Prostate gland (tissue), 2 donors: ENCODE measurements around the gene FARS2. TPM values are rescaled to one million over a fixed set of nuclear protein-coding genes. Genes with fewer than 3 reads are reported as not detected.

ENCODE experiments used
- DNase-seq: peaks from one replicate; pipeline ENCODE4 v3.0.0-alpha.2; 2019; ENCODE audit warnings: low spot score
- H3K27ac ChIP-seq, 2 donors: fragments of 200-600 bp; sonication (generic); 2 replicates each; pipeline ENCODE4 v1.5.1; 2017 to 2019
- H3K27me3 ChIP-seq: fragments of 200-600 bp; sonication (generic); replicated peaks from 2 replicates; pipeline ENCODE4 v1.5.1; 2019; ENCODE audit not compliant: insufficient read depth
- H3K36me3 ChIP-seq, 2 donors: fragments of 200-600 bp; sonication (generic); 1 replicate in 1 of 2; 2 replicates in 1 of 2; pipeline versions ENCODE4 v1.5.1 to v1.8.1; 2017 to 2019
- H3K4me1 ChIP-seq: fragments of 200-600 bp; sonication (generic); replicated peaks from 2 replicates; pipeline ENCODE4 v1.5.1; 2019
- H3K4me3 ChIP-seq, 2 donors: fragments of 200-600 bp; sonication (generic); 2 replicates each; pipeline ENCODE4 v1.5.1; 2017 to 2019
- H3K9me3 ChIP-seq: fragments of 200-600 bp; sonication (generic); 2 replicates; pipeline ENCODE4 v1.5.1; 2017
- CTCF ChIP-seq, 4 experiments: fragments of 200-600 bp in 2 of 4; fragments of 450-650 bp in 2 of 4; sonication (generic) in 2 of 4; IDR thresholded peaks; 1 replicate in 3 of 4; 2 replicates in 1 of 4; pipeline ENCODE4 v1.5.1; 2016 to 2019; ENCODE audit warnings: antibody characterized with exemption in 4 of 4, mild to moderate bottlenecking in 2 of 4, moderate library complexity in 2 of 4
- POLR2A ChIP-seq: fragments of 450-650 bp; IDR thresholded peaks from one replicate; pipeline ENCODE4 v1.6.1; 2016; ENCODE audit warnings: antibody characterized with exemption, mild to moderate bottlenecking
- POLR2AphosphoS5 ChIP-seq: sonication (generic); formaldehyde crosslinking; IDR thresholded peaks from one replicate; pipeline ENCODE4 v1.6.1; 2017; ENCODE audit warnings: antibody characterized with exemption
- WGBS: methylation state at CpG from one replicate; pipeline ENCODE4 v1.1.5; 2018; 5-methylcytosine and 5-hydroxymethylcytosine counted together
- intact Hi-C: fragments of 100-400 bp; cut with DNase I; formaldehyde crosslinking; loops from one replicate; pipeline ENCODE4 v1.14.2; 2022
- total RNA-seq, 2 donors: library from RNA; depleted of rRNA; stranded (reverse); fragments of >200 nt; gene quantifications; one replicate each; pipeline ENCODE4 v1.1.0, GENCODE V29; 2016

The FARS2 gene
- total RNA-seq, 2 donors from 2014 or later: 11.6 to 19.5 TPM

DNA sequence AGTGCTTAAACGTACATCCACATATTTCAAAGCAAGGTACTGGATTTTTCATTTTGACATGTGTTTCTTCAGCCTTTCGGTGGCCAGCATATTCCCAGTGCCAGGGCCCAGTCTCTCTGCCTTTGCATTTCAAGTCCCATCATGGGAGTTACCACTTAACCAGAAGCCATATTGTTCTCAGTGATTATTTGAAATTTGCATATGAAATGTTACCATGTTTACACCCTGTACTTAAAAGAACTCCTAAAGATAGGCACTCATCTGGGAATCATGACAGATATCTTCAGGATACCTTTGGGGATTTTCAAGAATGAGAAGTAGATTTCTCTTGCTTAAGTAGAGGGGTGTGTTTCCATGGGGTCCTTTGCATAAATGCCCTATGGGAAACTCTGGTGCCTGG lies 377.9 kb downstream of the FARS2 start:
- no peaks in the 10 kb centered on the region for H3K4me1 ChIP-seq
- WGBS: 92% methylated on average over 2 of the region's 2 CpGs
- H3K27me3 ChIP-seq: no peaks in the 10 kb centered on the region
- H3K27ac ChIP-seq: no peak overlapping the region
- no peak for DNase-seq
- intact Hi-C loops: no loop called here
- TF ChIP-seq POLR2AphosphoS5: no peak
- TF ChIP-seq CTCF (IDR thresholded peaks at IDR 0.05): no peak
- no peak for TF ChIP-seq POLR2A
- H3K4me3 ChIP-seq: no peak overlapping the region
- no peaks in the 10 kb centered on the region for H3K36me3 ChIP-seq
- no peaks in the 10 kb centered on the region for H3K9me3 ChIP-seq

- no peak overlapping the region for H3K27ac ChIP-seq
- H3K9me3 ChIP-seq: no peaks in the 10 kb centered on the region
- DNase-seq: no peak
- no peaks in the 10 kb centered on the region for H3K36me3 ChIP-seq
- TF ChIP-seq CTCF (IDR thresholded peaks at IDR 0.05): no peak
- no peak for TF ChIP-seq POLR2AphosphoS5
- no peak for TF ChIP-seq POLR2A
- no peaks in the 10 kb centered on the region for H3K4me1 ChIP-seq
- 97% methylated on average over 4 of the region's 4 CpGs for WGBS
- H3K27me3 ChIP-seq: no peaks in the 10 kb centered on the region
- H3K4me3 ChIP-seq: no peak overlapping the region
- intact Hi-C loops: no loop called here
These were observed 379.3 kb downstream of the FARS2 start for GRCh38 chr6:5640614-5641013.

- TF ChIP-seq POLR2A (no peak), POLR2AphosphoS5 (no peak), CTCF (IDR thresholded peaks at IDR 0.05) (no peak)
- Histone ChIP-seq H3K27ac (no peak overlapping the region), H3K4me3 (no peak overlapping the region), H3K27me3 (no peaks in the 10 kb centered on the region), H3K9me3 (no peaks in the 10 kb centered on the region), H3K36me3 (no peaks in the 10 kb centered on the region), H3K4me1 (no peaks in the 10 kb centered on the region)
- intact Hi-C loops: no loop called here
- DNase-seq: no peak
- WGBS: 88% methylated on average over 4 of the region's 4 CpGs
These were observed 383.3 kb downstream of the FARS2 start for GRCh38 chr6:5644523-5645185.

DNA sequence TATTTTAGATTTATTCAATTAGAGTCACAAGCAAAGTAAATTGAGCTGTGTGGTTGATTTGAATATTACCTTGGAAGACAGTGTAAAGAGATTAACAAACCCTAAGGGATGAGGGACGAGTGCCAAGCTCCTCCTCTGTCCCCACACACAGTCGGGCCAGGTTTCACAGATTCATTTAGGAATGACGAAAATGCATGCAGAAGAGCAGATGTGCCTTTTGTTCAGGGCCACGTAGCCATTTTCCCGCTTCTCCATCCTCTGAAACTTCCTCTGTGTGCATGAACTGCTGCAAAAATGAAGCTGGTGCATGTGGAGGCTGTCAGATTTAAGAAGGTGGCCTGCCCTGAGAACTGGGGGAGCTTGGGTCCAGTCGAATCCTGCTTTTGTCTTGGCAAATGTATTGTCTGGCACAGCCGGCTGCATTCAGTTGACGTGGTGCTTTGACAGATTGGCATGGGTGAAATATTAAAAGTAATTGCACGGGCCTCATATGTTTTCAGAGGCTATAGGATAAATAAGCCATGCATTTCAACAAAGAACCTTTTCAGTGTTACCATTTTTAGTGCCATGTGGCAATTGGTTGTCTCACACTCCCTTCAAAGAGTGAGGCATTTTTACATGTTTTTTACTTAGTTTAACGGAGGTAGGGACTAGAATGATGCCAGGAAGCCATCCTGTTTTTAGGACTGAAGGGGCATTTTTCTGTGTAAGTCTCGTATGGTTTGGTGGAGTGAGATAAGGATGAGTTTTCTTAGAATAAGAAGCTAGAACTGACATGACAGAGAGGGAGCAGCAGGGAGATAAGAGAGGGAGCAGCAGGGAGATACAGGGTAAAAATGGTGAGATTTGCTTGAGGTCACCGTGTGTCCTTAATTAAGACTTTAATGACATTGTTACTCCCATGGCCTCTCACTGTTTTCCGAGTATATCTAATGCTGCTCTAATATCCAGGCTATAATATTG lies 384.3 kb downstream of the FARS2 start:
- H3K4me1 ChIP-seq: no peaks in the 10 kb centered on the region
- intact Hi-C loops: no loop called here
- no peak overlapping the region for H3K4me3 ChIP-seq
- H3K27me3 ChIP-seq: no peaks in the 10 kb centered on the region
- TF ChIP-seq POLR2A (no peak), CTCF (IDR thresholded peaks at IDR 0.05) (no peak)
- H3K9me3 ChIP-seq: no peaks in the 10 kb centered on the region
- no peaks in the 10 kb centered on the region for H3K36me3 ChIP-seq
- DNase-seq: no peak
- 70% methylated on average over 13 of the region's 13 CpGs for WGBS
- H3K27ac ChIP-seq: no peak overlapping the region
